Measurements from ENCODE around the gene CD247.

Gene CD247

DNA sequence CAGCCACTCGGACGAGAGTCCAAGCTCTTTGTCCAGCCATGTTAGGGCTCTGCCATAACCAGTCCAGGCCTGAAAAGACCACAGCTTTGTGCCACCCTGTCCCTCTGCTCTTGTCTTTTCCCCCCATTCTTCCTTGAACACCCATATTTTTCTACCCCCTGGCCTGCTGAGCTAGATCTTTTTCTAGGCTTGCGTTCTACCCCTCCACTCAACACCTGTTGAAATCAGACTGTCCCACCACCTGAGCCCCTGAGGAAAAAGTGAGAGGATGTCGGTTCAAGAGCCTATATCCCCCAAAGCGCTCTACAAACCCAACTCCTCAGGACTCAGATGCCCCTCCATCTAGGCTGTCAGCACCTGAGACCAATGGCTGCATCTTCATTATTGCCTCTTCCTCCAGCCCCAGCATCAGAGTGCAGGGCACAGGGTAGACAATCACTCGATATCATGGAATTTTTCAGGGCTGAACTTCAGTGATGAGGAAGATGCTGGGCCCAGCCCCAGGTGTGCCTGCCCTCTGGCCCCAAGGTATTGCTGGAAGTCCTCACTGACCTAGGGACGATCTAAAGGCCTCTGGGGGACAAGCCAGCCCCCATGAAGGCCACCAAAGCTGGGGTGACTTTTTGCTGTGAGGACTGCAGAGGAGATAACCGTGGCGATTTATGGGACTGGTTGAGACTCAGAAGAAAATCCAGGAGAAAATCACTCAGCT lies 75.3 kb downstream of the CD247 start:
- Histone ChIP-seq H3K9ac (ENCODE audit: low read depth, low read length) (no peak overlapping the region), H3K36me3 (ENCODE audit: insufficient read depth, low read length) (no peaks in the 10 kb centered on the region), H3K27me3 (ENCODE audit: insufficient read depth, low read length) (peaks cover 35% of the 10 kb centered on the region), H3K4me3 (ENCODE audit: low read length) (no peak overlapping the region), H3K27ac (ENCODE audit: low read depth, low read length) (no peak overlapping the region), H3K4me1 (ENCODE audit: insufficient read depth, low read length) (peaks cover 11% of the 10 kb centered on the region), H3K9me3 (ENCODE audit: insufficient read depth, low read depth, low read length) (no peaks in the 10 kb centered on the region)
- WGBS, result 93% methylated on average over 9 of the region's 9 CpGs

- H3K9me3 ChIP-seq (ENCODE audit: insufficient read depth, low read depth, low read length), result no peaks in the 10 kb centered on the region
- H3K4me1 ChIP-seq (ENCODE audit: insufficient read depth, low read length), result peaks cover 7% of the 10 kb centered on the region
- peaks cover 40% of the 10 kb centered on the region for H3K27me3 ChIP-seq (ENCODE audit: insufficient read depth, low read length)
- no peaks in the 10 kb centered on the region for H3K36me3 ChIP-seq (ENCODE audit: insufficient read depth, low read length)
- no peak overlapping the region for H3K4me3 ChIP-seq (ENCODE audit: low read length)
- WGBS, result 50% methylated on average over 12 of the region's 12 CpGs
- no peak overlapping the region for H3K27ac ChIP-seq (ENCODE audit: low read depth, low read length)
- H3K9ac ChIP-seq (ENCODE audit: low read depth, low read length), result no peak overlapping the region
Observed at GRCh38 chr1:167442142-167442848, 76.0 kb downstream of the CD247 start.

- Histone ChIP-seq H3K27me3 (ENCODE audit: insufficient read depth, low read length) (peaks cover 42% of the 10 kb centered on the region), H3K9me3 (ENCODE audit: insufficient read depth, low read depth, low read length) (0 out of 2 replicates have a peak, but pooled peaks cover 1% of the 10 kb centered on the region), H3K9ac (ENCODE audit: low read depth, low read length) (no peak overlapping the region), H3K27ac (ENCODE audit: low read depth, low read length) (no peak overlapping the region), H3K4me3 (ENCODE audit: low read length) (no peak overlapping the region), H3K36me3 (ENCODE audit: insufficient read depth, low read length) (no peaks in the 10 kb centered on the region), H3K4me1 (ENCODE audit: insufficient read depth, low read length) (peaks cover 6% of the 10 kb centered on the region)
- 91% methylated on average over 3 of the region's 3 CpGs for WGBS
Observed at GRCh38 chr1:167441222-167441621, 77.1 kb downstream of the CD247 start.

DNA sequence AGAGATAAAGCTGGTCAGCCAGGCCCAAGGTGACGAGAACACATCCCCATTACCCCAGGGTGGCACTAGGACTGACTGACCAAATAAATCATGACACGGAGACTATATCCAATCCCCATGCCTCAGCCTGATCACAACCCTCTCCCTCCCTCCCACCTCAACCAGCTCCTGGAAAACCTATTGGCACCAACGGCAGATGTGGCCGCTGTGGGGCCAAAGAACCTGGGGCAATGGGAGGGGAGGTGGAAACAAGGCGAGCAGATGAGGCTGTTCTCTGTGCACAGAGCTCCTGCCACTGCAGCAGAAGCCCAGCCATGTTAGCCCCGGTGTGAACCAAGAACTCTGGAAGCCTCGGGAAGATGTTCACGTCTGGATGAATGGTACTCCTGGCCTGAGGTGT lies 77.6 kb downstream of the CD247 start:
- WGBS, result 90% methylated on average over 8 of the region's 8 CpGs
- H3K4me1 ChIP-seq (ENCODE audit: insufficient read depth, low read length), result peaks cover 6% of the 10 kb centered on the region
- no peak overlapping the region for H3K9ac ChIP-seq (ENCODE audit: low read depth, low read length)
- H3K36me3 ChIP-seq (ENCODE audit: insufficient read depth, low read length), result no peaks in the 10 kb centered on the region
- no peak overlapping the region for H3K27ac ChIP-seq (ENCODE audit: low read depth, low read length)
- no peak overlapping the region for H3K4me3 ChIP-seq (ENCODE audit: low read length)
- H3K27me3 ChIP-seq (ENCODE audit: insufficient read depth, low read length), result peaks cover 42% of the 10 kb centered on the region
- 0 out of 2 replicates have a peak, but pooled peaks cover 3% of the 10 kb centered on the region for H3K9me3 ChIP-seq (ENCODE audit: insufficient read depth, low read depth, low read length)

- Histone ChIP-seq H3K4me1 (ENCODE audit: insufficient read depth, low read length) (peaks cover 6% of the 10 kb centered on the region), H3K27ac (ENCODE audit: low read depth, low read length) (no peak overlapping the region), H3K27me3 (ENCODE audit: insufficient read depth, low read length) (peaks cover 42% of the 10 kb centered on the region), H3K4me3 (ENCODE audit: low read length) (no peak overlapping the region), H3K9ac (ENCODE audit: low read depth, low read length) (no peak overlapping the region), H3K9me3 (ENCODE audit: insufficient read depth, low read depth, low read length) (0 out of 2 replicates have a peak, but pooled peaks cover 3% of the 10 kb centered on the region), H3K36me3 (ENCODE audit: insufficient read depth, low read length) (no peaks in the 10 kb centered on the region)
- WGBS, result 91% methylated on average over 4 of the region's 4 CpGs
Observed at GRCh38 chr1:167440345-167440744, 78.0 kb downstream of the CD247 start.

DNA sequence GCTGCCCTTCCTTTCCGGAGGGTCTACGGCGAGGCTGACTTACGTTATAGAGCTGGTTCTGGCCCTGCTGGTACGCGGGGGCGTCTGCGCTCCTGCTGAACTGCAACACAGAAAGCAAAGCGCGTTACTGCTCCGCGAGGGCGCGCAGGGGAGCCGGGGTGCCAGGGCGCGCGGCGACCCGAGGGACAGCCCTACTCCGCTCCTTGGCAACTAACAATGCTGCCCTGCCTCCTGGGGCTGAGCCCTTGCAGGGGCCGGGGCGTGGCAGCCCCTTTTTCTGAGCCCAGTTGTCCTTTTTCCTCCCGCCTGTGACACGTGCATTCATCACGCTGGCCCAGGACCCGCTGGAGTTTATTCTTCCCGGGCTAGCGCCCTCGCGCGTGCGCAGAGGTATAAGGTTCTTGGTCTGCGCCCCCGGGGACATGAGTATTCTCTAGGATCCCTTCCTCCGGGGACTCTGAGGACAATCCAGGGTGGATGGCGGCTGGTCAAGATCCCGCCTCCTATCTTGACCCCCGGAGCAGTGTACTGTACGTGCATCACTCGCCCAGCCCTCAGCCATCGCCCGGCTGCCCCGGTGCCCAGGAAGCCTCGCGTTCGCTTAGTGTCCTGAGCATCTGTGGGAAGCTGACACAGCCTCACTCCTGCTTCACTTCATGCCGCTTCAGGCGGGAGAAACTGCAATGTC lies 78.9 kb downstream of the CD247 start:
- 25% methylated on average over 49 of the region's 49 CpGs for WGBS
- H3K9me3 ChIP-seq (ENCODE audit: insufficient read depth, low read depth, low read length), result 0 out of 2 replicates have a peak, but pooled peaks cover 3% of the 10 kb centered on the region
- peak overlapping the region; percentile 70 for H3K9ac ChIP-seq (ENCODE audit: low read depth, low read length)
- peak overlapping the region; percentile 59 for H3K4me3 ChIP-seq (ENCODE audit: low read length)
- no peak overlapping the region for H3K27ac ChIP-seq (ENCODE audit: low read depth, low read length)
- H3K27me3 ChIP-seq (ENCODE audit: insufficient read depth, low read length), result peaks cover 42% of the 10 kb centered on the region
- H3K4me1 ChIP-seq (ENCODE audit: insufficient read depth, low read length), result peaks cover 6% of the 10 kb centered on the region
- H3K36me3 ChIP-seq (ENCODE audit: insufficient read depth, low read length), result no peaks in the 10 kb centered on the region

GRCh38 chr1:167438171-167439138 lies 79.9 kb downstream of the CD247 start:
- Histone ChIP-seq H3K4me3 (ENCODE audit: low read length) (peak overlapping the region; percentile 59), H3K36me3 (ENCODE audit: insufficient read depth, low read length) (no peaks in the 10 kb centered on the region), H3K9ac (ENCODE audit: low read depth, low read length) (no peak overlapping the region), H3K27me3 (ENCODE audit: insufficient read depth, low read length) (peaks cover 42% of the 10 kb centered on the region), H3K4me1 (ENCODE audit: insufficient read depth, low read length) (peaks cover 6% of the 10 kb centered on the region), H3K27ac (ENCODE audit: low read depth, low read length) (no peak overlapping the region), H3K9me3 (ENCODE audit: insufficient read depth, low read depth, low read length) (0 out of 2 replicates have a peak, but pooled peaks cover 3% of the 10 kb centered on the region)
- whole genome bisulfite sequencing, result 91% methylated on average over 17 of the region's 17 CpGs

- WGBS, result 90% methylated on average over 4 of the region's 4 CpGs
- Histone ChIP-seq H3K9ac (ENCODE audit: low read depth, low read length) (no peak overlapping the region), H3K27ac (ENCODE audit: low read depth, low read length) (no peak overlapping the region), H3K4me1 (ENCODE audit: insufficient read depth, low read length) (peaks cover 28% of the 10 kb centered on the region), H3K9me3 (ENCODE audit: insufficient read depth, low read depth, low read length) (0 out of 2 replicates have a peak, but pooled peaks cover 3% of the 10 kb centered on the region), H3K36me3 (ENCODE audit: insufficient read depth, low read length) (no peaks in the 10 kb centered on the region), H3K4me3 (ENCODE audit: low read length) (no peak overlapping the region), H3K27me3 (ENCODE audit: insufficient read depth, low read length) (peaks cover 31% of the 10 kb centered on the region)
Observed at GRCh38 chr1:167435484-167435883, 82.8 kb downstream of the CD247 start.

- Histone ChIP-seq H3K4me3 (ENCODE audit: low read length) (no peak overlapping the region), H3K9me3 (ENCODE audit: insufficient read depth, low read depth, low read length) (0 out of 2 replicates have a peak, but pooled peaks cover 3% of the 10 kb centered on the region), H3K36me3 (ENCODE audit: insufficient read depth, low read length) (no peaks in the 10 kb centered on the region), H3K27ac (ENCODE audit: low read depth, low read length) (no peak overlapping the region), H3K27me3 (ENCODE audit: insufficient read depth, low read length) (peaks cover 20% of the 10 kb centered on the region), H3K4me1 (ENCODE audit: insufficient read depth, low read length) (peaks cover 40% of the 10 kb centered on the region), H3K9ac (ENCODE audit: low read depth, low read length) (no peak overlapping the region)
- WGBS, result 88% methylated on average over 6 of the region's 6 CpGs
Observed at GRCh38 chr1:167434306-167434705, 84.0 kb downstream of the CD247 start.

- H3K27ac ChIP-seq (ENCODE audit: low read depth, low read length), result no peak overlapping the region
- no peaks in the 10 kb centered on the region for H3K36me3 ChIP-seq (ENCODE audit: insufficient read depth, low read length)
- no peak overlapping the region for H3K9ac ChIP-seq (ENCODE audit: low read depth, low read length)
- H3K4me3 ChIP-seq (ENCODE audit: low read length), result no peak overlapping the region
- peaks cover 15% of the 10 kb centered on the region for H3K27me3 ChIP-seq (ENCODE audit: insufficient read depth, low read length)
- H3K4me1 ChIP-seq (ENCODE audit: insufficient read depth, low read length), result peaks cover 39% of the 10 kb centered on the region
- WGBS, result 96% methylated on average over 6 of the region's 6 CpGs
- 0 out of 2 replicates have a peak, but pooled peaks cover 3% of the 10 kb centered on the region for H3K9me3 ChIP-seq (ENCODE audit: insufficient read depth, low read depth, low read length)
Observed at GRCh38 chr1:167433884-167434283, 84.4 kb downstream of the CD247 start.
